ENCODE results near the gene RAET1E. TPM values are rescaled to one million over a fixed set of nuclear protein-coding genes. Genes with fewer than 3 reads are reported as not detected.
"Not testable (repeated sequence)": the region's sequence is repeated elsewhere in the genome, so short reads cannot be mapped to it uniquely, and the experiment has no call there.

RAET1E gene
- total and polyA plus RNA-seq, 2 donors (not counting 3 experiments of a cell fraction or from before 2014, with no cell fraction given) = 0.04 TPM; not detected in 1

DNA sequence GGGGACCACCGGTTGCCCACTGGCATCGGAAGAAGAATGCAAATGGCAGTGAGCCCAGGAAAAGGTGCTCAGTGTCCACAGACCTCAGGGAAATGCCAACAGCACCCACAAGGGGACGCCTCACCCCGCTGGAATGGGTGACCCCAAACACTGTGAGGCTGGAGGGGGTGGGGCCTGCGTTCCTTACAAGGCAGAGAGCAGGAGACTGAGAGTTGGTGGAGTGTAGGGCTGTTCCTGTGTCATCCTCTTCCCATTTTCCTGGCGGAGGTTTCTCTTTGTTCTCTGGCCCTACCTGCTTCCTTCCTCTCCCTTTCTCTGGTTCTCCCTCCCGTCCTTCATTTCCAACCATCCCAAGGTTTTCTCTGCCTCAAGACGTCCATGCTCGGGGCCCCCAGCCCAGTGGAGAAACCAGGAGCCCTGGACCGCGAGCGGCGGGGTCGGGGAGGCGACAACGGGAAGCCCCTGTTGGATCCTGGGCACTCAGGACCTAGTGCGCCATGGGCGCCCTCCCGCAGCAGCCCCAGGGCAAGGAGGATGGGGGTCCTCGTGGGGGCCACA, 40.2 kb upstream of the RAET1E start:
- TF ChIP-seq, protein P1, sequence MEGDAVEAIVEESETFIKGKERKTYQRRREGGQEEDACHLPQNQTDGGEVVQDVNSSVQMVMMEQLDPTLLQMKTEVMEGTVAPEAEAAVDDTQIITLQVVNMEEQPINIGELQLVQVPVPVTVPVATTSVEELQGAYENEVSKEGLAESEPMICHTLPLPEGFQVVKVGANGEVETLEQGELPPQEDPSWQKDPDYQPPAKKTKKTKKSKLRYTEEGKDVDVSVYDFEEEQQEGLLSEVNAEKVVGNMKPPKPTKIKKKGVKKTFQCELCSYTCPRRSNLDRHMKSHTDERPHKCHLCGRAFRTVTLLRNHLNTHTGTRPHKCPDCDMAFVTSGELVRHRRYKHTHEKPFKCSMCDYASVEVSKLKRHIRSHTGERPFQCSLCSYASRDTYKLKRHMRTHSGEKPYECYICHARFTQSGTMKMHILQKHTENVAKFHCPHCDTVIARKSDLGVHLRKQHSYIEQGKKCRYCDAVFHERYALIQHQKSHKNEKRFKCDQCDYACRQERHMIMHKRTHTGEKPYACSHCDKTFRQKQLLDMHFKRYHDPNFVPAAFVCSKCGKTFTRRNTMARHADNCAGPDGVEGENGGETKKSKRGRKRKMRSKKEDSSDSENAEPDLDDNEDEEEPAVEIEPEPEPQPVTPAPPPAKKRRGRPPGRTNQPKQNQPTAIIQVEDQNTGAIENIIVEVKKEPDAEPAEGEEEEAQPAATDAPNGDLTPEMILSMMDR (IDR thresholded peaks at IDR 0.05; ENCODE audit: extremely low read depth in 1 of 2, insufficient read depth in 1 of 2, low read depth in 1 of 2, low read length in 2 of 2) = peak in 1 of 2 donors; percentile 2
- H2AFZ ChIP-seq (ENCODE audit: low read depth, low read length); H3K79me2 ChIP-seq (ENCODE audit: control insufficient read depth, insufficient read depth, low read length); H3K9me1 ChIP-seq (replicated peaks; ENCODE audit: control insufficient read depth, extremely low read depth, insufficient read depth, low read length); H3K9ac ChIP-seq (replicated peaks; ENCODE audit: extremely low read depth, insufficient read depth, low read length); DNase-seq (ENCODE audit: low read depth, low spot score); POLR2A ChIA-PET; dilution Hi-C loops (cut with MboI; ENCODE audit: extremely low pct_ligation_motif_present, low sequenced_read_pairs); H3K9me3 ChIP-seq (replicated peaks; ENCODE audit: control insufficient read depth, insufficient read depth, low read length); H3K36me3 ChIP-seq (ENCODE audit: control insufficient read depth in 2 of 2, extremely low read depth in 1 of 2, insufficient read depth in 2 of 2, low read length in 2 of 2); intact Hi-C loops (cut with micrococcal nuclease); H3K27ac ChIP-seq (ENCODE audit: insufficient read depth, low read depth, low read length); H4K20me1 ChIP-seq (replicated peaks; ENCODE audit: control insufficient read depth, extremely low read depth, insufficient read depth, low read length); BruUV-seq (replicated peaks): not testable (repeated sequence)
- peak overlapping the region; percentile 70 for H3K4me2 ChIP-seq (ENCODE audit: insufficient read depth, low read length)
- FAIRE-seq = peak; percentile 46
- H3K4me1 ChIP-seq (ENCODE audit: control insufficient read depth, extremely low read depth, insufficient read depth, low read length) = peaks cover 14% of the 10 kb centered on the region
- peaks cover 55 to 67% of the 10 kb centered on the region in 2 experiments for H3K27me3 ChIP-seq (ENCODE audit: control insufficient read depth in 2 of 2, insufficient read depth in 2 of 2, low read length in 2 of 2)
- CTCF ChIA-PET = interaction anchor here (1.2 kb wide), 1 partner anchor 79 kb away, joined by 5 read pairs; no protein-coding TSS in a partner anchor
- H3K4me3 ChIP-seq (replicated peaks in 1 of 3; ENCODE audit: insufficient read depth in 1 of 3, low read depth in 1 of 3, low read length in 3 of 3) = peak overlapping the region in 1 of 3 experiments; percentile 42

DNA sequence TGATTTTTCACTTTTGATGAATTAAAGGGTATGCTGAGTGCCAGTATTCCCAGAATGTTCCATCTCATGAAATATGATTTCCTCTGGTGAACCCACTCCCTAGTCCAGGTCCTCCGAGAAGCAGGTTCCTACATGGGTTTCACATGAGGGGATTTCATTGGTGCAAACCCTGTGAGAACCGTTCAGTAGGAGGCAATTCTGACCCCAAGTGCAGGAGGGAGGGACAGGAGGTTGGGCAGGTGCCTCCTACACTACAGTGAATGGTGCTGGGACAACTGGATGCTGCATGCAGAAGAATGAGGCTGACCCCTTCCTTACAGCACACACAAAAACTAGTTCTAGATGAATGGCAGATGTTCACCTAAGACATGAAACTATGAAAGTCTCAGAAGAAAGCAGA, 38.8 kb upstream of the RAET1E start:
- Histone ChIP-seq H3K9ac (replicated peaks; ENCODE audit: extremely low read depth, insufficient read depth, low read length) (no peak overlapping the region), H2AFZ (ENCODE audit: low read depth, low read length) (no peak overlapping the region), H3K4me1 (ENCODE audit: control insufficient read depth, extremely low read depth, insufficient read depth, low read length) (peaks cover 10% of the 10 kb centered on the region), H3K4me2 (ENCODE audit: insufficient read depth, low read length) (no peak overlapping the region), H4K20me1 (replicated peaks; ENCODE audit: control insufficient read depth, extremely low read depth, insufficient read depth, low read length) (no peaks in the 10 kb centered on the region), H3K27ac (ENCODE audit: insufficient read depth, low read depth, low read length) (no peak overlapping the region), H3K27me3 (ENCODE audit: control insufficient read depth in 2 of 2, insufficient read depth in 2 of 2, low read length in 2 of 2) (peaks cover 56 to 72% of the 10 kb centered on the region in 2 experiments), H3K4me3 (replicated peaks in 1 of 3; ENCODE audit: insufficient read depth in 1 of 3, low read depth in 1 of 3, low read length in 3 of 3) (no peak overlapping the region), H3K36me3 (ENCODE audit: control insufficient read depth in 2 of 2, extremely low read depth in 1 of 2, insufficient read depth in 2 of 2, low read length in 2 of 2) (no peaks in the 10 kb centered on the region), H3K9me1 (replicated peaks; ENCODE audit: control insufficient read depth, extremely low read depth, insufficient read depth, low read length) (no peaks in the 10 kb centered on the region), H3K79me2 (ENCODE audit: control insufficient read depth, insufficient read depth, low read length) (no peaks in the 10 kb centered on the region), H3K9me3 (replicated peaks; ENCODE audit: control insufficient read depth, insufficient read depth, low read length) (no peaks in the 10 kb centered on the region)
- intact Hi-C loops (cut with micrococcal nuclease) (no loop called here), dilution Hi-C loops (cut with MboI; ENCODE audit: extremely low pct_ligation_motif_present, low sequenced_read_pairs) (no loop called here)
- POLR2A ChIA-PET = no interaction called here
- TF ChIP-seq FOS (IDR thresholded peaks at IDR 0.05; ENCODE audit: borderline replicate concordance, insufficient read depth, low read length) (no peak), MYC (IDR thresholded peaks at IDR 0.05; ENCODE audit: low read depth, low read length) (no peak), POLR2AphosphoS5 (IDR thresholded peaks at IDR 0.05; ENCODE audit: insufficient read depth, low read depth, low read length) (no peak), JUN (IDR thresholded peaks at IDR 0.05; ENCODE audit: borderline replicate concordance, insufficient read depth, insufficient read length, low read depth) (no peak), POLR2A (IDR thresholded peaks at IDR 0.05; ENCODE audit: low read depth, low read length) (no peak), EZH2 (IDR thresholded peaks at IDR 0.05; ENCODE audit: borderline replicate concordance, low read depth, low read length, severe bottlenecking) (no peak), GATA2 (IDR thresholded peaks at IDR 0.05; ENCODE audit: insufficient read depth, insufficient read length, low read depth, low read length) (no peak)
- TF ChIP-seq, protein P1 (IDR thresholded peaks at IDR 0.05; ENCODE audit: extremely low read depth in 1 of 2, insufficient read depth in 1 of 2, low read depth in 1 of 2, low read length in 2 of 2) = no peak
- TF ChIP-seq, protein P2, sequence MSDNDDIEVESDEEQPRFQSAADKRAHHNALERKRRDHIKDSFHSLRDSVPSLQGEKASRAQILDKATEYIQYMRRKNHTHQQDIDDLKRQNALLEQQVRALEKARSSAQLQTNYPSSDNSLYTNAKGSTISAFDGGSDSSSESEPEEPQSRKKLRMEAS (IDR thresholded peaks at IDR 0.05; ENCODE audit: insufficient read depth, insufficient read length) = no peak
- BruUV-seq (replicated peaks) = no TSS peak
- FAIRE-seq (no peak), DNase-seq (ENCODE audit: low read depth, low spot score) (no peak)
- CTCF ChIA-PET = interaction anchor here (2.5 kb wide), 1 partner anchor 80 kb away, joined by 63 read pairs; no protein-coding TSS in a partner anchor
